ENCODE results near the gene ABCA2.

Gene ABCA2

GRCh38 chr9:136995772-136996311 is 32.2 kb downstream of the ABCA2 start:
- no peak for DNase-seq (ENCODE audit: low read depth)

GRCh38 chr9:136995362-136995761 is 32.7 kb downstream of the ABCA2 start:
- no peak for DNase-seq (ENCODE audit: low read depth)

GRCh38 chr9:136994888-136995230 is 33.2 kb downstream of the ABCA2 start:
- DNase-seq (ENCODE audit: low read depth): no peak

- no peak for DNase-seq (ENCODE audit: low read depth)
These were observed 33.7 kb downstream of the ABCA2 start for GRCh38 chr9:136994180-136994887.

- no peak for DNase-seq (ENCODE audit: low read depth)
These were observed 35.1 kb downstream of the ABCA2 start for GRCh38 chr9:136992819-136993369.

- DNase-seq (ENCODE audit: low read depth): peak; percentile 92
These were observed 35.8 kb downstream of the ABCA2 start, which contains the start of gene PAXX for GRCh38 chr9:136991993-136992818. Gene PAXX (plus strand): TSS chr9:136992422. CDS start chr9:136992444, 22 bp downstream.

- DNase-seq (ENCODE audit: low read depth): no peak
These were observed 37.7 kb downstream of the ABCA2 start for GRCh38 chr9:136990242-136990911.

- no peak for DNase-seq (ENCODE audit: low read depth)
These were observed 39.2 kb downstream of the ABCA2 start for GRCh38 chr9:136988872-136989271.

GRCh38 chr9:136985853-136986252 is 42.2 kb downstream of the ABCA2 start:
- DNase-seq (ENCODE audit: low read depth): no peak

- DNase-seq (ENCODE audit: low read depth): no peak
These were observed 42.9 kb downstream of the ABCA2 start for GRCh38 chr9:136985027-136985602.

- no peak for DNase-seq (ENCODE audit: low read depth)
These were observed 43.5 kb downstream of the ABCA2 start for GRCh38 chr9:136984464-136985026.

GRCh38 chr9:136983656-136984314 is 44.3 kb downstream of the ABCA2 start:
- DNase-seq (ENCODE audit: low read depth): no peak

GRCh38 chr9:136983167-136983566 is 44.9 kb downstream of the ABCA2 start:
- DNase-seq (ENCODE audit: low read depth): no peak

- DNase-seq (ENCODE audit: low read depth): no peak
These were observed 45.6 kb downstream of the ABCA2 start, which contains the start of gene LCNL1 for GRCh38 chr9:136982232-136983051. Gene LCNL1 (plus strand): TSS chr9:136982993. CDS start chr9:136983587, 594 bp downstream.

GRCh38 chr9:136981588-136982231 is 46.3 kb downstream of the ABCA2 start:
- no peak for DNase-seq (ENCODE audit: low read depth)

- no peak for DNase-seq (ENCODE audit: low read depth)
These were observed 47.2 kb downstream of the ABCA2 start for GRCh38 chr9:136980669-136981478.

- no peak for DNase-seq (ENCODE audit: low read depth)
These were observed 48.1 kb downstream of the ABCA2 start for GRCh38 chr9:136979769-136980587.

All from activated T-cell treated with anti-CD3 and anti-CD28 coated beads for 1 hour (primary cell).